ENCODE data around the gene PSMA4. TPM values are rescaled to one million over a fixed set of nuclear protein-coding genes. Genes with fewer than 3 reads are reported as not detected.
A peak's percentile ranks its signal among the peaks of the same experiment; 100 is the strongest.

PSMA4 gene
- total RNA-seq, 1 donor from 2014 or later: 315 TPM

GRCh38 chr15:78565097-78565950 is 25.1 kb downstream of the PSMA4 start, which contains the start of gene CHRNA5:
CHRNA5 (plus strand) TSS chr15:78565520; CDS start chr15:78565720, 200 bp downstream.
- peaks cover 24% of the 10 kb centered on the region for H3K4me1 Mint-ChIP-seq
- H3K27me3 Mint-ChIP-seq (ENCODE audit: low read depth): peaks cover 16% of the 10 kb centered on the region
- H3K27ac Mint-ChIP-seq (ENCODE audit: unreplicated experiment): peak within 1 kb of the TSS; percentile 95
- peak within 1 kb of the TSS; percentile 97 for H3K4me3 Mint-ChIP-seq
- peak; percentile 98 for DNase-seq (ENCODE audit: low read depth, low spot score)
- H3K9me3 Mint-ChIP-seq: no peaks in the 10 kb centered on the region
- no peaks in the 10 kb centered on the region for H3K36me3 Mint-ChIP-seq (ENCODE audit: low read depth)
- TF ChIP-seq, protein P1, sequence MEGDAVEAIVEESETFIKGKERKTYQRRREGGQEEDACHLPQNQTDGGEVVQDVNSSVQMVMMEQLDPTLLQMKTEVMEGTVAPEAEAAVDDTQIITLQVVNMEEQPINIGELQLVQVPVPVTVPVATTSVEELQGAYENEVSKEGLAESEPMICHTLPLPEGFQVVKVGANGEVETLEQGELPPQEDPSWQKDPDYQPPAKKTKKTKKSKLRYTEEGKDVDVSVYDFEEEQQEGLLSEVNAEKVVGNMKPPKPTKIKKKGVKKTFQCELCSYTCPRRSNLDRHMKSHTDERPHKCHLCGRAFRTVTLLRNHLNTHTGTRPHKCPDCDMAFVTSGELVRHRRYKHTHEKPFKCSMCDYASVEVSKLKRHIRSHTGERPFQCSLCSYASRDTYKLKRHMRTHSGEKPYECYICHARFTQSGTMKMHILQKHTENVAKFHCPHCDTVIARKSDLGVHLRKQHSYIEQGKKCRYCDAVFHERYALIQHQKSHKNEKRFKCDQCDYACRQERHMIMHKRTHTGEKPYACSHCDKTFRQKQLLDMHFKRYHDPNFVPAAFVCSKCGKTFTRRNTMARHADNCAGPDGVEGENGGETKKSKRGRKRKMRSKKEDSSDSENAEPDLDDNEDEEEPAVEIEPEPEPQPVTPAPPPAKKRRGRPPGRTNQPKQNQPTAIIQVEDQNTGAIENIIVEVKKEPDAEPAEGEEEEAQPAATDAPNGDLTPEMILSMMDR (conservative IDR thresholded peaks at IDR 0.05): no peak

- peak; percentile 8 for DNase-seq (ENCODE audit: low read depth, low spot score)
- Mint-ChIP-seq H3K27ac (ENCODE audit: unreplicated experiment) (peak overlapping the region; percentile 95), H3K4me3 (peak overlapping the region; percentile 97), H3K36me3 (ENCODE audit: low read depth) (no peaks in the 10 kb centered on the region), H3K4me1 (peaks cover 24% of the 10 kb centered on the region), H3K9me3 (no peaks in the 10 kb centered on the region), H3K27me3 (ENCODE audit: low read depth) (peaks cover 16% of the 10 kb centered on the region)
- TF ChIP-seq, protein P1 (conservative IDR thresholded peaks at IDR 0.05): peak; percentile 55
Measured at GRCh38 chr15:78565951-78566774, 25.9 kb downstream of the PSMA4 start.

GRCh38 chr15:78567531-78567930 is 27.3 kb downstream of the PSMA4 start:
- no peak for DNase-seq (ENCODE audit: low read depth, low spot score)
- peaks cover 7% of the 10 kb centered on the region for H3K27me3 Mint-ChIP-seq (ENCODE audit: low read depth)
- TF ChIP-seq, protein P1 (conservative IDR thresholded peaks at IDR 0.05): no peak
- H3K4me3 Mint-ChIP-seq: peak overlapping the region; percentile 81
- H3K36me3 Mint-ChIP-seq (ENCODE audit: low read depth): no peaks in the 10 kb centered on the region
- no peaks in the 10 kb centered on the region for H3K9me3 Mint-ChIP-seq
- H3K4me1 Mint-ChIP-seq: peaks cover 24% of the 10 kb centered on the region
- no peak overlapping the region for H3K27ac Mint-ChIP-seq (ENCODE audit: unreplicated experiment)

GRCh38 chr15:78570710-78571109 is 30.5 kb downstream of the PSMA4 start:
- Mint-ChIP-seq H3K4me1 (peaks cover 18% of the 10 kb centered on the region), H3K27ac (ENCODE audit: unreplicated experiment) (no peak overlapping the region), H3K9me3 (no peaks in the 10 kb centered on the region), H3K4me3 (no peak overlapping the region), H3K36me3 (ENCODE audit: low read depth) (no peaks in the 10 kb centered on the region), H3K27me3 (ENCODE audit: low read depth) (no peaks in the 10 kb centered on the region)
- no peak for DNase-seq (ENCODE audit: low read depth, low spot score)
- TF ChIP-seq, protein P1 (conservative IDR thresholded peaks at IDR 0.05): no peak

GRCh38 chr15:78571382-78571781 is 31.1 kb downstream of the PSMA4 start:
- no peak for DNase-seq (ENCODE audit: low read depth, low spot score)
- H3K9me3 Mint-ChIP-seq: no peaks in the 10 kb centered on the region
- no peaks in the 10 kb centered on the region for H3K36me3 Mint-ChIP-seq (ENCODE audit: low read depth)
- no peaks in the 10 kb centered on the region for H3K27me3 Mint-ChIP-seq (ENCODE audit: low read depth)
- H3K4me1 Mint-ChIP-seq: peaks cover 13% of the 10 kb centered on the region
- no peak overlapping the region for H3K4me3 Mint-ChIP-seq
- peak overlapping the region; percentile 40 for H3K27ac Mint-ChIP-seq (ENCODE audit: unreplicated experiment)
- TF ChIP-seq, protein P1 (conservative IDR thresholded peaks at IDR 0.05): no peak
